HG03175 (cell line): ENCODE measurements around the gene SCARF1.

ENCODE experiments used
- ATAC-seq: cut with Tn5 transposase; IDR thresholded peaks from one replicate; pipeline ENCODE4 v1.9.1; 2021; ENCODE audit warnings: mild to moderate bottlenecking, moderate library complexity; ENCODE audit not compliant: unreplicated experiment

SCARF1 gene

DNA sequence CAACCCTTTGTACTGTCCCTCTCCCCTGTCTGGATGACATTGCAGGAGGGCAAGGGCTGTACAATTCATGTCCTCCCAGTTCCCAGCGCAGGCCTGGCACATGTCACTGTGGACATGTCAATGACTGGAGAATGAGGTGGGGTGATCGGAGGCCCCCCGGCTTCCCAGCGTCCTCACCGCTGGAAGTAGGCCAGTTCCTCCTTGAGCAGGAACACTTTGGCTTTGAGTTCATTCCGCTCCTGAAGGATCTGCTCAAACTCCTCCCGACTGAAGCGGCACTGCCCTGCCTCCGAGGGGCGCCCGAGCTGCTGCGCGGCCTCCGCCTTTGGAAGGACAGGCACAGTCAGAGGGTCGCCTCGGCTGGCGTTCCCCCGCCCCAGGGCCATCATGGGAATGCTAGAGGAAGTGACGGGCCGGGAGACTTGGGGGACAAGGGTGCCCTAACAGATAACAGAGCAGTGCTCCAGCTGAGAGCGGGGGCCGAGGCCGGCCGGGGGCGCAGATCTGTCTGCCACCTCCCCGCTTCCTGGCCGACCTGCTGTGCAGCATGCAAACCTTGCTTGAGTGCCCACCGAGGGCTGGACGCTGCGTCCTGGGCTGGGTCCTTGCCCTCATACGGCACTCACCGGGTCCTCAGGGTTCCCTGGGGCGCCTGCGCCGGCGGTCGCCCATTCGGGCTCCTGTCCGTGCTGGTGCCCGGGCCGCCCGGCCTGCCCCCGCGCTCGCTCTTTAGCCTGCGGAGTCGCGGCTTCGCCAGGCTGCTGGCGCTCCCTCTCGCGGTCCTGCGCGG is 2.8 kb upstream of the SCARF1 start:
- ATAC-seq = peak; percentile 64

DNA sequence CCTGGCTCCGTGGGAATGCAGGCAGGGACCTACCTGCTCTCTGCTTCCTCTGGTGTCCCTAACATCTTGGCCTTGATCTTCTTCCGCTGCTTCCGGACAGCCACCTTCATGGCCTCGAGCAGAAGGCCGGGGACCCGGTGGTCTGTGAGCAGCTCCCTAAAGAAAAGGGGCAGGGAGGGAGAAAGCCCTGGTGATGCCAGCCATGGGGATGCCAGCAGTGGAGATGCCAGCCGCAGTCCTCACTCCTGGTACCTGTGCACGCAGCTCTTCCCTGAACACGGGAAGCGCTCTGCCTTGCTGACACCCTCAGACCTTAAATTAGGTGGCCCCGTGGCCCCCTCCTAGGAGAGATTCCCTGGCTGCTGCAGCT is 2.3 kb upstream of the SCARF1 start:
- no peak for ATAC-seq

DNA sequence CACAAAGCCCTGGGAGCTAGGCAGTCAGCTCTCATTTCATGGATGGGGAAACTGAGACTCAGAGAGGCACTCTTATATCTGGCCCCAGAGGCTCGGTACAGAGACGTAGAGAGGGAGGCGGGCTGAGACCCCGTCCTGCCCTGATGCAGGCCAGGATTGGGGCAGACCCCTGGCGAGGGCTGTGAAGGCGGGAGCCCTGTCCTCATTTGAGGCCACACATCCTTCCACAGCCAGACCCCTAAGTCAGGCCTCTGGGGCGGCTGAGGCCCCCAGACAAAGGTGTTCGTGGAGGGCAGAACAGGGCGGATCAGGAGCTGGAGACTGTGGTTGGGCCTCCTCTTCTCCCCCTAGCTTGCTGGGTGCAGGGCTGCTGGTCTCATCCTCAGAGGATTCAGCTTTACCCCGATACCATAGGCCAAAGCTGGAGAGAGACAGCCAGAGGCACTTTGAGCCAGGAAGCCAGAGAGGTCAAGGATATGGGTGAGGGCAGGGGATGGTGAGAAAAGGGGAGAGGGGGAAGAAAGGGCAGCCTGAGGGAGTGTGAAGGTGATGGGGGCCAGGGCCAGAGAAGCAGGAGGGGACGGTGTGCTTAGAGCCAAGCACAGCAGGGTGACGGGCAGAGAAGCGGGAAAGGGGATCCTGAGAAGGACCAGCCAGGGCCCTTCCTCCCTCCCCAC is 805 bp upstream of the SCARF1 start:
- no peak for ATAC-seq

DNA sequence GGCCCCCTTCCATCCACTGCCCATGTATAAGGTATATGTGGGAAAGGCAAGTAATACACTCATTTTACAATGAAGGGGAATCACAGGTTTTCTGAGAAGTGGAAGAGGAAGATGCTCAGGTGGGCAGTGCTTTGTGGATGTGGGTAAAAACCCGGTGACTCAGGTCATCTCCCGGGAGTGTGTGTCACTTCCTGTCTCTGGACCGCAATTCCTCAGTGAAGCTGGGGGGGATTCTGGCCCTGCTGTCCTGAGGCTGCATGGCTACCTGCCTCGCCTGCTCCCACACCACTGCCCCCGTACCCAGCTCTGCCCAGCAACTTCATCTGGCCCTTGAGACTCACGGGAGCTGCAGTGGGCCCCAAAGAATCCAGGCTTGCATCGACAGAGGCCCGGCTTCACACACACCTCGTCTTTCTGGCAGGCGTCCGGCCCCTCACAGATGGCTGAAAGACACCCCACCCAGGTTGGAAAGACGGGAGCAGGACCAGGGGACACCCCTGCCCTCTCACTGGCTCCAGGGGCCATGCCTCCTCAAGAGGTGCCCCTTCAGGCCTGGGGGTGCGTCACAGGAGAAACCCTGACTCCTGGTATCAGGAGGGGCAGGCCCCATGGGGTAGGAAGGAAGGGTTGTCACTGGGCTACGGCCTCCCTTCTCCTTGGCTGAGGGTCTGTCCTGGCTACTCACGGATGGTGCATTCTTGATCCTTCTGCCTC is 882 bp downstream of the SCARF1 start:
- no peak for ATAC-seq

DNA sequence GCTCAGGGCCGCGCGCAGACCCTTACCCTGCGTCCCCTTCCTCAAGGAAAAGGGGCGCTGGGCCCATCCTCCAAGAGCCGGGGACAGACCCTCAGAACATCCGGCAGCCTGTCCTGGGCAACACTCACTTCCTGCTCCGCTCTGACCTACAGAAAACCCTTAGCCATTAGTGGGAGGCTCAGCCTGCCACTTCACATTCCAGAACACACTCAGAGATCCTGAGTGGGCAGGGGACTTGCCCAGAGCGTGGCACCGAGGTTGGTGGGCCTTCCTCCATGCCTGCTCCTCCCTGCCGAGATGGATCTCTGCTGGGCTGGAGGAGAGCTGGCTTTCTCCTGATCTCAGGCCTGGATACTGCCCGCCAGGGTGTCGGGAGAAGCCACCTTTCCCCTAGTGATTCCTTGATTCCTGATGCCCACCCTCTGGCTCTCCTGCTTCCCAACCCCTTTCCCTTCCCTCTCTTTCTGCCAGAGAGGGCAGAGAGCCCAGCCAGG is 1.5 kb downstream of the SCARF1 start:
- ATAC-seq = no peak

DNA sequence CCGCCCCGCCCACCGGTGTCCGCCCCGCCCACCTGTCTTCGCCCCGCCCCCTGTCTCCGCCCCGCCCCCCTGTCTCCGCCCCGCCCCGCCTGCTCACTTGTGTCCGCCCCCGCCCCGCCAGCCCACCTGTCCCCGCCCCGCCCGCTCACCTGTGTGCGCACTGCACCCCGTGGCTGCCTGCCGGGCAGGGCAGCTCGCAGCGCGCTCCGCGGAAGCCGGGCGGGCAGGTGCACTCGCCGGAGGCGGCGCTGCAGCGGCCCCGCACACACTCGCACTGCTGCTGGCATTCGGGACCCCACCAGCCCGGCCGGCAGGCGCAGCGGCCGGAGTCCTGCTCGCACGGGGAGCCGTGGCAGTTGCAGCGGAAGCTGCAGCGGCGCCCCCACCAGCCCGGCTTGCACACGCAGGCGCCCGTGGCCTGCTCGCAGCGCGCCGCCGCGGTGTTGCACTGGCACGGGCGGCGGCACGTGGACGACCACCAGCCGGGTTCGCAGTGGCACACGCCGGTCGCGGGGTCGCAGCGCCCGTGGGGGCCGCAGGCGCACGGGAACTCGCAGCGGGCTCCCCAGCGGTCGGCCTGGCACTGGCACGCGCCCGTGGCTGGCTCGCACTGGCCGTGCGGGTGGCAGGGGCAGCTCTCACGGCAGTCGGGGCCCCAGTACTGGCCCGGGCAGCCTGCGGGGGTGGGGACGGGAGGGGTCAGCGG is 2.1 kb downstream of the SCARF1 start:
- no peak for ATAC-seq

DNA sequence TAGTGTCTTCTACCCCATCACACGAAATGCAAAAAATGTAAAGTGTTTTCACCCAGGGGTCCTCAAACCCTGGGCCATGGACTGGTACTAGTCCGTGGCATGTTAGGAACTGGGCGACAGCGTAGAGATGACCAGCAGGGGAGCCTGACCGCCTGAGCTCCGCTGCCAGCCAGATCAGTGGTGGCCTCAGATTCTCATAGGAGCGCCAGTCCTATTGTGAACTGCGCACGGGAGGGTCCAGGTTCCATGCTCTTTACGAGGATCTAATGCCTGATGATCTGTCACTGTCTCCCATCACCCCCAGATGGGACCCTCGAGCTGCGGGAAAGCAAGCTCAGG is 4.5 kb downstream of the SCARF1 start:
- no peak for ATAC-seq

DNA sequence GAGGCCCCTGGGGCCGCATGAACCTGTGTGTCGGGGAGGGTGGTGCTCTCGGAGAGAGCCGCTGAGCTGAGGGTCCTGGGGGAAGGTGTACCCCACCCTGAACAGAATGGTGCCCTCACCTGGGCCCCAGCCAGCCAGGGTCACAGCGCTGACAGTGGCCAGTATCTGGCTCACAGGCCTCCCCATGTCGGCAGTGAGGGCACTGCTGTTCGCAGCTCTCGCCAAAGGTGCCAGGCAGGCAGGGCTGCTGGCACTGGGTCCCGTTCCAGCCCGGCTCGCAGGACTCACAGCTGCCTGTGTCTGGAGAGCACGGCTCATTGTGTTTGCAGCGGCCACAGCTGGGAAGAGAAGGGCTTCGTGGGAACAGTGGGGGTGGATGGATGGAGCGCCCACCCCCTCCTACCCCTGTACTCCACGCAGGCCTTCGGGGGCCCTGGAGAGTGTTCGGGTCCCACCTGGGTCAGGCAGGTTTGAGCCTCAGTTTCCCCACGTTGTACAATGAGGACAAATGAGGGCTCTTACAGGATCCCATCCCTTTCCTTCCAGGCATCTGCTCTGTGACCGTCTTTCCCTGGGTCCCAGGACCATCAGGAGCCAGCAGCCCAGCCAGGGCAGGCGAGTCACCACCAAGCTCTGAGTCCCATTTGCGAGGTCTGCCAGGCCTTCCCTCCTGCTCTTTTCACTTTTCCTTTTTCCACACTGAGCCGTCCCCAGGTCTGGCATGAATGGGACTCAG is 5.0 kb downstream of the SCARF1 start:
- no peak for ATAC-seq

DNA sequence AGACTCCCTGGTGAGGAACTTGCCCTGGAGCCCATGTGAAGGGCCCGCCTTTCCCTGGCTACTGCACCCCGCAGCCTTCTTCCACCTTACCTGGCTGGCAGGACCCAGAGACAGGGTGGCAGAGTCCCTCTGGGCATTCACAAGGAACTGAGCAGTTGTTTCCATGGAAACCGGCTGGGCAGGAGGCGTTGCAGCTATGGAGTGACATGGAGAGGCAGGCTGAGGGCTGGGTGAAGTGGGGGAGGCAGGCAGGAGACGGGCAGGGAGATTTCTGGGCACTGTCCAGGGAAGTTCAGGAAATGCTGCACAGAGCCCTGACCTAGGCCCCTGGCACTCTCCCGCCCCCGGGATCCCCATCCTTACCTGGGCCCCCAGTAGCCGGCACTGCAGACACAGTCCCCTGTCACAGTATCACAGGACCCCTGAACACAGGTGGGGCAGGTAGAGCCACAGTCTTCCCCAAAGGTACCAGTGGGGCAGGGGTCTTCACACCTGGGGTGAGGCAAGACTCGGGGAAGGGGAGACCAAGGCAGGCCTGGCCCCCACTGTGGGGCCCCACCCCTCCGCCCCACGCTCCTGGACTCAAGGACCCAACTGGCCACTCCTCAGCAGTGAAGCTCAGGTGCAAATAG is 5.9 kb downstream of the SCARF1 start:
- ATAC-seq = no peak

DNA sequence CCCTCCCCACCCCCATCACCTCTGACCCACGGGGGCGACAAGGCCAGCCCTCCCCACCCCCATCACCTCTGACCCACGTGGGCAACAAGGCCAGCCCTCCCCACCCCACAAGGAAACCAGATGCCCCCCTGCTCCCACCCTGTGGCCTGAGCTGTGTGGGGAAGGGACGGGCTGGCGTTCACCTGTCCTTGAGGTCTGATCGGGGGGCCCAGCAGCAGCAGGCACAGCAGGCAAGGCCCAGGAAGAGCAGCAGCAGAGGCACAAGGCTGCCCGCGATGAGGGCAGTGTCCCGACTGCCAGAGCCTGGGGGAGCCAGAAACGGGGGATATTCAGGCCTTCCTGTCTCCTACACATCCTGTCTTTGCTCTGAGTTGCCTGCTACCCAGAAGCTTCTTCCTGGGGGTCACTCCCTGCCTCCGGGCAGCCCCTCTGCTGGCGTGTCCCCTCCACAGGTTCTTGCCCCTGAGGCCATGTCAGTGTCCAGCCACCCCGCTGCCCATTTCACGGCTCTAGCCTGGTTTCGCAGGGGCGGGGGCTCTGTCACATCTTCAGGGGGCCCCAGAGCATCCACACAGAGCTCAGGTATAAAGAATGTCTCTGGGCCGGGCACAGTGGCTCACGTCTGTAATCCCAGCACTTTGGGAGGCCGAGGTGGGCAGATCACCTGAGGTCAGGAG is 6.8 kb downstream of the SCARF1 start:
- ATAC-seq = no peak

DNA sequence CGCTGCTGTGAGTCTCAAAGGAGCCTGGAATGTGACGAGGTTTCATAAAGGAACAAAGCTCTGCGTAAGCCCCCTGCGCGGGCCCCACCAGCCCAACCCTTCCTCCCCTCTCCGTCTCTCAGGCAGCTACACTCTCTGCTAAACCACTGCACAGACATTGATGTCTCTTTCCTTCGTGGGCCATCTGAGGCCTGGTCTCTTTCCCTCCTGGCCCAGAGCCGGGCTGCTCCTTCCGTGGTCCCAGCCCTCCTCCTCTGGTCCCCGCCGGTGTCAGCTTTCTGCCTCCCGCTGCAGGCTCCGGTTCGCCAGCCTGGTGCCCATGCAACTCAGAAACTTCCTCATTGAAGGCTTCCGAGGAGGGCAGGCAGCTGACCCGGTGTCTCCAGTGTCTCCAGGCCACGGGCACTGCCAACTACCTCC is 7.4 kb downstream of the SCARF1 start:
- ATAC-seq = no peak

DNA sequence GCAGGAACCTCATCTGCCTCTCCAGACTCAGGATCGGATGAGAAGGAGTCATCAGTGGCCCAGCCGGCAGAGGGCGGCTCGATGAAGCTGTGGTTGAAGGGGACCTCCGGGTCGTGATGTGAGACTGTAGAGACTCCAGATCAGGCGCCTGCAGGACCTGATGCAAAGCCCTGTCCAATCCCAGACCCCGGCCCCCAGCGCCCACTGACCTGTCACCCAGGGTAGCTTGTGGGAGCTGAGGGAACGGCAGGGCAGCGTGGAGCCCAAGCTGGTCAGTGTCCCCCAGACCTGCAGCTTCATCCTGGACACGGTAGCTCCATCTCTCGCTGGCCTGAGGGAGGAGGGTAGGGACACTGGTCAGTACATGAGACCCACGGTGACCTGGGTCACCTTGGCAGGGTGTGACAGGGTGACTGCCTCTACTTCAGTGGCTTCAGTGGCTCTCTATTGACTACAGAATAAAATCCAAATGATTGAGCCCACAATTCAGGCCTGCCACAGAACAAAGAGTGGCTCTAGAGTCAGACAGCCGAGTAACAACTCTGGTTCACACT is 8.7 kb downstream of the SCARF1 start:
- ATAC-seq = no peak

DNA sequence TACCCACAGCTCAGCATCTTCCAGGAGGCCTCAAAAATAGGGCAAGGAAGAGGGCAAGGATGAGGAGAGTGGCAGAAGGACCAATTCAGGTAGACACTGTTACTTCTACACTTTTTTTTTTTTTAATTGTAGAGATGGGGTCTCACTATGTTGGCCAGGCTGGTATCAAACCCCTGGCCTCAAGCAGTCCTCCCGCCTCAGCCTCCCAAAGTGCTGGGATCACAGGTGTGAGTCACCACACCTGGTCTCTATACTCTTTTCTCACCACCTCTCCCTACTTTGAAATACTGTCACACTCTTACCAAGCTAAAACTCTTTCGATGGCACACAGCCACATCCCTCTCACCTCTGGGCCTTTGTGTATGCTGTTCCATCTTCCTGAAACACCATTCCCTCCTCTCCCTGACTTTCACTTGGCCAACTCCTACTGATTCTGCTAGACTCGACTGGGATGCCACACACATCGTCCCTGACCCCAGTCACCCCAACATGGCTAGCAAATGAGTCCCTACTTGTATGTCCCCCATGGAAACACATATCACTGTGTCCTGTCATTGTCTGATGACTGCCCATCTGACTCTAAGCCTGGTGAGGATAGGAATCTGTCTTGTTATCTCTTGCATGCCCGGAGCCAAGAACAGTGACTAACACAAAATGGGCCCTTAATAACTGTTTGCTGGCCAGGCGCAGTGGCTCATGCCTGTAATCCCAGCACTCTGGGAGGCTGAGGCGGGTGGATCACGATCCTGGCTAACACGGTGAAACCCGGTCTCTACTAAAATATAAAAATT is 9.7 kb downstream of the SCARF1 start:
- ATAC-seq = no peak

DNA sequence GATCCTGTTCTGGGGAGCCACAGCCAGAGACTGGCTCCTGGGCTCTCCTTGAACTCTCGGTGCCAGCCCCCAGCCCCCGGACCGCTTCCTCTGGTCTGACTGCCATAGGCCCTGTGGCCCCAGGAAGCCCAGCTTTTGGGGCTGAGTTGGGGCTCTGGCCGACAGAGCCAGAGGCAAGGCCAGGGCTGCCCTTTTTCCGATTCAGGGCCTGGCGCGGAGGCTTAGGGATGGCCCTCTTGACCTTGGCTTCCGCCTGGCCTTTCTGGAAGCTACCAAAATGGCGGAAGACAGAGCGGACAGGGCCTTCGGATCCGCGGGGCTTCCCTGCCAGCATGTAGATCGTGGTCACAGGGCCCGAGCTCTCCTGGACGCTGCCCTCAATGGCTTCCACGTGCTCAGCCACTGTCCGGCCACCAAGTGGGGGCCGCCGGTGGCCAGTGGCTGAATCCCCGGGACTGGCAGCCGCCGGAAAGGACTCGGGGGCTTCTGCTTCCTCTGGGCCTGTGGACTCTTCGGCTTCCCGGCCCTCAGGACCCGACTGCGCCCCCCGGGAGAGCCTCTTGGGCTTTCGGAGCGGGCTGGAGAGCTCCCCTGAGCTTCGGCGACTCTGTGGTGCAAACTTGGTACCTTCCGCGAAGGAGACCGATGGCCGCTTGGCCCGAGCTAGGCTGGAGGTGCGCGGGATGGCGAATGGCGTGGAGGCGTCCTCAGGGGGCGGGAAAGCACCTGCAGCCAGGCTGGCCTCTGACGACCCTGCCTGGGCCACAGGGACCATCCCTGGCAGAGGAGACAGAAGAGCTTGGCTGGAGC is 10.5 kb downstream of the SCARF1 start:
- no peak for ATAC-seq

DNA sequence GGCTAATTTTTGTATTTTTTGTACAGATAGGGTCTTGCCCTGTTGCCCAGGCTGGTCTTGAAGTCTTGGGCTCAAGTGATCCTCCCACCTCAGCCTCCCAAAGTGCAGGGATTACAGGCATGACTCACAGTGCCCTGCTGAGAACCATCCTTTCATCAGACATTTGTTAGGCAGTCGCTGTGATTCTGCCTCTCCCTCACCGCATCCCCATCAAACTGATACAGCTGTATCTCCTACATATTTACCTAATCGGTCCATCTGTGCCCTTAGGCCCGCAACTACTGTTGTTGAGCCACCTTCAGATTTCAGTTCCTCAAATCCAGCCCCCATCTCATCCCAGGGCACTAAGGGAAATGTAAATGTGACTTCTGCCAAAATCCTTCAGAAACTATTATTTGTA is 14.9 kb downstream of the SCARF1 start:
- ATAC-seq = no peak

DNA sequence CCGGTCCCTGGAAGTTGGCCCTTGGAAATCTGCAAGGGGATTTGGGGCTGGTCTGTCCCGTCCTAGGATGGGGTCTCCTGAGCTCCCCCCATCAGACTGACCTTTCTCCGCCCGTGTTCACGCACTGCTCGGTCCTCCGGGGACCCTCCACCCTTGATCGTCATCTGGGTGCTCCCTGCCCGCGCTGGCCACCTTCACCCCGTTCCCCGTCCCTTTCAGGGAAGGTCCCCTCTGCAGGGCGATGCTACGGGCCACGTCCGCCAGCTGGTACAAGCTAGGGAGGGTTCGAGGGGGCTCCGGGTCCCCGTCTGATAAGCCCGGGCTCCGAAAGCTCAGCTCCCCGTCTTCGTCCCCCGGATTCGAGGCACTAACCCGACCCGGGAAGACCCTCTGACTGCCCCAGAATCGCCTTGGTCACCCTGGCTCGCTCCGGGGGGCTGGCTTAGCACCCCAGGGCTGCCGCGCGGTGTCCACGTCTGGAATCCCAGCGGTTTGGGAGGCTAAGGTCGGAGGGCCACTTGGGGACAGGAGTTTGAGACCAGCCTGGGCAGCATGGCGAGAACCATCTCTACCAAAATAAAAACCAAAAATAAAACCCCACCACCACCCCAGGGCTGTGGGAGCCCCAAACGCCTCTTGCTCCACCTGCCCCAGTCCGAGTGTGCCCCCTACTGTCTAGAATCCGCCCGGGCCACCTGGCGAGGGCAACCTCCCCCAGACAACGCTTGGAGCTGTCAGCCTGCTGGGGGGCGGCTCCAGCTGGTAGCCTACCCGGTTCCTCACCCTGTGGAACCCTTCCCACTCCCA is 15.8 kb downstream of the SCARF1 start:
- ATAC-seq = no peak
